ENCODE measurements around the gene RASSF8.

GRCh38 chr12:26029736-26030022 is 71.2 kb downstream of the RASSF8 start:
- TF ChIP-seq CTCF (conservative IDR thresholded peaks at IDR 0.05; ENCODE audit: low read length): no peak
- no peak for TF ChIP-seq EZH2phosphoT487 (IDR thresholded peaks at IDR 0.05; ENCODE audit: borderline replicate concordance)

Measured in Loucy (cell line).